Testis (tissue), 3 donors: ENCODE measurements around the gene FAM227A. TPM values are rescaled to one million over a fixed set of nuclear protein-coding genes. Genes with fewer than 3 reads are reported as not detected.

Source experiments
- DNase-seq: peaks from one replicate; pipeline ENCODE4 v3.0.0-alpha.2; 2019
- H3K27ac ChIP-seq, 2 donors: fragments of 200-600 bp; sonication (generic); one replicate each; pipeline ENCODE4 v1.5.1; 2019
- H3K27me3 ChIP-seq: fragments of 200-600 bp; sonication (generic); one replicate; pipeline ENCODE4 v1.5.1; 2019
- H3K36me3 ChIP-seq: fragments of 200-600 bp; sonication (generic); one replicate; pipeline ENCODE4 v1.5.1; 2017; ENCODE audit warnings: low read depth; ENCODE audit errors: missing control alignments
- H3K4me1 ChIP-seq: fragments of 200-600 bp; sonication (generic); one replicate; pipeline ENCODE4 v1.5.1; 2019
- H3K4me3 ChIP-seq, 2 donors: fragments of 200-600 bp; sonication (generic); one replicate each; pipeline ENCODE4 v1.5.1; 2017 to 2019
- H3K9me3 ChIP-seq: fragments of 200-600 bp; sonication (generic); one replicate; pipeline ENCODE4 v1.5.1; 2017
- POLR2A ChIP-seq: fragments of 450-650 bp; IDR thresholded peaks from one replicate; pipeline ENCODE4 v1.6.1; 2017; ENCODE audit warnings: antibody characterized with exemption, mild to moderate bottlenecking, moderate library complexity
- WGBS, 2 donors: methylation state at CpG; one replicate each; pipeline ENCODE4 v1.1.5; 2018; 5-methylcytosine and 5-hydroxymethylcytosine counted together
- intact Hi-C: fragments of 100-400 bp; cut with DNase I; formaldehyde crosslinking; loops from one replicate; pipeline ENCODE4 v1.15.1; 2023; ENCODE audit warnings: low total_unique reads
- polyA plus RNA-seq: library from polyadenylated mRNA; stranded (reverse); fragments of 350-450 nt; fragmentation: Illumina TruSeq; extraction: RNeasy Lipid Tissue Mini Kit (QIAGEN cat#74804); gene quantifications from one replicate; pipeline ENCODE4 v1.2.3, GENCODE V29; 2014; ENCODE audit warnings: low read depth, low replicate concordance; ENCODE audit not compliant: insufficient read depth
- total RNA-seq, 2 donors: library from RNA; depleted of rRNA; stranded (reverse); fragments of >200 nt; gene quantifications; one replicate each; pipeline ENCODE4 v1.2.3, GENCODE V29; 2016
- TF ChIP-seq, protein P1 (sequence below), 3 experiments: fragments of 450-650 bp in 2 of 3; fragments of 200-600 bp in 1 of 3; sonication (generic) in 1 of 3; IDR thresholded peaks; one replicate each; pipeline ENCODE4 v1.5.1; 2016 to 2019; ENCODE audit warnings: antibody characterized with exemption in 3 of 3, mild to moderate bottlenecking in 2 of 3, moderate library complexity in 1 of 3

Gene FAM227A
- total and polyA plus RNA-seq, 3 donors from 2014 or later: 16.3 to 41.8 (median 18.0) TPM

DNA sequence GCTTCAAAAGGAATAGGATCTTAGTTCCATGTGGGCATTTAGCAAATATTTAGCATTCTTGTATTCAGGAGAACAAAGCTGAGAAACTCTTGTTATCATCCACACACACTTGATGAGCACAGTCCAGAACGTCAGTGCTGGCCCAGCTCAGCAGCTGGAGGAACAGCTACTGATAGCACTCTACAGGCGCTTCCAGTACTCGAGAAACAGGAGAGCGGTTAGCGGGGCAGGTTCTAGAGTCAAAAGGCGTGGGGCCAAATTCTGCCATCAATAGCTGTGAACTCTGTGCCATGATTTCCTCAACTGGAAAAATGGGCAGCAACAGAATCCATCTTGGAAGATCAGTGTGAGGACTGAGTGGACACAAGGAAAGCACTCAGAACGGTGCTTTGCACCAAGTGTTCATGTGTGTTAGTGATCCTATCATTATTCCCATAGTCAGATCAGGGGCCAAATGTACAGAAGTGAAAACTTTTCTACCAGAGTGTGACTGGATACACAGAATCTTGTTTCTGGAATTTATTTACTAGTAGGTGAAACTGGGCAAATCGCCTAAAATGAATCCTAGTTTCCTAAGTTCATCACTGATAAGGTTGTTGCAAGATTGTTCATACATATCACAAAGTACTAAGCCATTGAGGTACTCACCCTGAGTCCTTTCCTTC lies 41.4 kb upstream of the FAM227A start:
- H3K4me3 ChIP-seq: no peak overlapping the region

DNA sequence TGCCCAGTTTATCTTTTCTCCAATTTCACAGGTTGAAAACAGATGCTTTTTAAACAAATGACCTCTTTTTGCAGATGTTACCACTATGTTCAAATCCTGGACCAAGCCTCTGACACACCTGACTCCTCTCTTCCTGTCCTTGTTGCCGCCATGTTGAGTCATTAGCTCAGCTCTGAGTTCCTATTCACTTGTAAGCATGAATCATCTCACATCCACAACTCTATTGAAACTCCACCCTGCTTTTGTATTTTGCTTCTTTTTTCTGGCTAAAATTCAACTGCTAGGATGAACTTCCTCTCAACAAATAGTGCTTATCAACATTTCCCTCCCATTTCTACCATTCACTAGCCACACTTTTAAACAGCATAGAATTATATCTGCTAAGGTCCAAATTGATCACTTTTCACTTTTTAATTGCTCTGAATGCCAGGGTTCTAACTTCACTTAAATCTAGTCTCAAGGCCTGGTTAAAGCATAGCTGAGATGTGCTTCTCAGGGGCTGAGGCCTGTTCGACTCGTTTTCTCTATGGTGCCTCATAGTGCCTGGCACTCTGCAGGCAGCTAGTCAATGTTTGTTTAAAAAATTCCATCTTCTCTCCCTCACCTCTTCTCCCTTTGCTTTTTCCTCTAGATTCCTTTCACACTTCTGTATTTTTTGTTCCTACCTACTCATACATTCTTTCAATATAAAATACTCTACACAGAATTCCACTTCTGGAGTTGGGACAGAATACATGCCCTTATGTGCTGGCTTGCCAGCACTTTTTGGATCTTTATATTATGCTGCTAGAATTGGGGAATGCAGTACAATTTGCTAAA lies 40.6 kb upstream of the FAM227A start:
- H3K4me3 ChIP-seq: no peak overlapping the region
- H3K27ac ChIP-seq: peak overlapping the region; percentile 12 to 69
- WGBS, 2 donors: 55 to 58% methylated on average over 3 of the region's 3 CpGs
- peaks cover 42% of the 10 kb centered on the region for H3K4me1 ChIP-seq
- no peaks in the 10 kb centered on the region for H3K27me3 ChIP-seq
- intact Hi-C loops: no loop called here
- H3K9me3 ChIP-seq: no peaks in the 10 kb centered on the region
- H3K36me3 ChIP-seq: no peaks in the 10 kb centered on the region
- DNase-seq: no peak
- TF ChIP-seq, protein P1, sequence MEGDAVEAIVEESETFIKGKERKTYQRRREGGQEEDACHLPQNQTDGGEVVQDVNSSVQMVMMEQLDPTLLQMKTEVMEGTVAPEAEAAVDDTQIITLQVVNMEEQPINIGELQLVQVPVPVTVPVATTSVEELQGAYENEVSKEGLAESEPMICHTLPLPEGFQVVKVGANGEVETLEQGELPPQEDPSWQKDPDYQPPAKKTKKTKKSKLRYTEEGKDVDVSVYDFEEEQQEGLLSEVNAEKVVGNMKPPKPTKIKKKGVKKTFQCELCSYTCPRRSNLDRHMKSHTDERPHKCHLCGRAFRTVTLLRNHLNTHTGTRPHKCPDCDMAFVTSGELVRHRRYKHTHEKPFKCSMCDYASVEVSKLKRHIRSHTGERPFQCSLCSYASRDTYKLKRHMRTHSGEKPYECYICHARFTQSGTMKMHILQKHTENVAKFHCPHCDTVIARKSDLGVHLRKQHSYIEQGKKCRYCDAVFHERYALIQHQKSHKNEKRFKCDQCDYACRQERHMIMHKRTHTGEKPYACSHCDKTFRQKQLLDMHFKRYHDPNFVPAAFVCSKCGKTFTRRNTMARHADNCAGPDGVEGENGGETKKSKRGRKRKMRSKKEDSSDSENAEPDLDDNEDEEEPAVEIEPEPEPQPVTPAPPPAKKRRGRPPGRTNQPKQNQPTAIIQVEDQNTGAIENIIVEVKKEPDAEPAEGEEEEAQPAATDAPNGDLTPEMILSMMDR (IDR thresholded peaks at IDR 0.05): no peak
- no peak for TF ChIP-seq POLR2A

More for the DNA sequence above, 41.4 kb upstream of the FAM227A start:
- H3K27me3 ChIP-seq: no peaks in the 10 kb centered on the region
- H3K4me1 ChIP-seq: peaks cover 43% of the 10 kb centered on the region
- intact Hi-C loops: no loop called here
- 46 to 55% methylated on average over 8 of the region's 8 CpGs for WGBS, 2 donors
- H3K27ac ChIP-seq: peak overlapping the region; percentile 24 to 69
- no peak for DNase-seq
- no peaks in the 10 kb centered on the region for H3K36me3 ChIP-seq
- H3K9me3 ChIP-seq: no peaks in the 10 kb centered on the region
- TF ChIP-seq, protein P1 (IDR thresholded peaks at IDR 0.05): no peak
- no peak for TF ChIP-seq POLR2A

DNA sequence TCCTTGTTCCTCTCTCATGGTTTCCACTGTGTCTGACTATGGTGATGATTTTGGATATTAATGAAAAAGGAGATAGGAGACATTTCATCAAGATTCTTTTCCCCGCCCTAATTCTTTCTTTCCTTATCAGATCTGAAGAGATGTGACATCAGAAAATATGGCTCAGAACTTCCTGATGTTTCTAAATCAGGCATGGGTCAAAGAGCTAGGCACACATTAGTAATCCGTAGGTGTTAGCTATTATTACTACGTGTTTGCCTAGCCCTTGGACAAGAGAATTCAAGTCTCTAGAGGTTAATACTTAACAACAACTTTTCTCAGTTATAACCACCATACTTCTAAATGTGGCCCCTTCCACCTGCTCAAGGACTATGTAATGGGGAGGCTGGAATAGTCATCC lies 38.7 kb upstream of the FAM227A start:
- no peak overlapping the region for H3K27ac ChIP-seq
- peaks cover 35% of the 10 kb centered on the region for H3K4me1 ChIP-seq

GRCh38 chr22:38694049-38694448 lies 37.9 kb upstream of the FAM227A start:
- TF ChIP-seq POLR2A: no peak
- TF ChIP-seq, protein P1 (IDR thresholded peaks at IDR 0.05): no peak
- WGBS, 2 donors: 90 to 95% methylated on average over 2 of the region's 2 CpGs
- intact Hi-C loops: no loop called here
- H3K27me3 ChIP-seq: no peaks in the 10 kb centered on the region
- H3K4me3 ChIP-seq: no peak overlapping the region
- DNase-seq: no peak
- H3K27ac ChIP-seq: no peak overlapping the region
- peaks cover 26% of the 10 kb centered on the region for H3K4me1 ChIP-seq
- H3K36me3 ChIP-seq: no peaks in the 10 kb centered on the region
- no peaks in the 10 kb centered on the region for H3K9me3 ChIP-seq

More for the DNA sequence above, 38.7 kb upstream of the FAM227A start:
- no peaks in the 10 kb centered on the region for H3K9me3 ChIP-seq
- no peak overlapping the region for H3K4me3 ChIP-seq
- WGBS, 2 donors: 80 to 86% methylated on average over 3 of the region's 3 CpGs
- intact Hi-C loops: no loop called here
- no peaks in the 10 kb centered on the region for H3K27me3 ChIP-seq
- no peak for DNase-seq
- H3K36me3 ChIP-seq: no peaks in the 10 kb centered on the region
- TF ChIP-seq, protein P1 (IDR thresholded peaks at IDR 0.05): no peak
- TF ChIP-seq POLR2A: no peak
